Measurements from ENCODE around the gene SLC6A2.

GRCh38 chr16:55622930-55623561 is 32.7 kb upstream of the SLC6A2 start:
- TF ChIP-seq FOXM1 (IDR thresholded peaks at IDR 0.05; ENCODE audit: borderline replicate concordance, low read depth) (no peak), EP300 (IDR thresholded peaks at IDR 0.05; ENCODE audit: borderline replicate concordance) (no peak), ZBTB7A (IDR thresholded peaks at IDR 0.05; ENCODE audit: low read depth) (no peak), TEAD4 (IDR thresholded peaks at IDR 0.05) (no peak), REST (IDR thresholded peaks at IDR 0.05; ENCODE audit: low read depth) (no peak), MAX (IDR thresholded peaks at IDR 0.05) (no peak)
